Measurements from ENCODE around the gene ABCA4.

DNA sequence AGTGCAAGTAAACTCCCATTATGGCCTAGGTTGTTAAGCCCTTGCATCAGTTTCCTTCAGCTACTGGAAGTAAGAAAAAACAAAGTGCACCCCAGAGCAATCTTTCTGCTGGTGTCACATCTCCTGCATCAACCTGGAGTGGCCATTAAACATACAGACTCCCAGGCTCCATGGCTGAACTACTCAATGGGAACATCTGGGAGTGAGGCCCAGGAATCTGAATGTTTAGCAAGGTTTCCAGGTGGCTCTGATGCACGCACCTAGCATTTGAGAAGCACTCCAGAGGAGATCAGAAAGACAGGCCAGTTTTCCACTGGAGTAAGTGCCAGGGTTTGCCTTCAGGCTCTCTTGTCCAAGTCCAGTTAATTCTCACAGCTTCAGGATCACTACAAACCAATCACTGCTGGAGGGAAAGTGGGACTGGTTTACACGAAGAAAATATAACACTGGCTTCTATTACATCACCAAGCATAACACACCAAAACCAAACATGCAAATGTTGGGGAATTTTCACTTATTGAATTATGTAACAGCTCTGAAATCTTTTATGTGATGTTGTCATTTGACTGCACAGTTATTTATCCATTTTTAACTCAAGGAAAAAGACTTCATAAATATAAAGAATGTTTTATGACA is 22.3 kb upstream of the ABCA4 start:
- TF ChIP-seq, protein P1, sequence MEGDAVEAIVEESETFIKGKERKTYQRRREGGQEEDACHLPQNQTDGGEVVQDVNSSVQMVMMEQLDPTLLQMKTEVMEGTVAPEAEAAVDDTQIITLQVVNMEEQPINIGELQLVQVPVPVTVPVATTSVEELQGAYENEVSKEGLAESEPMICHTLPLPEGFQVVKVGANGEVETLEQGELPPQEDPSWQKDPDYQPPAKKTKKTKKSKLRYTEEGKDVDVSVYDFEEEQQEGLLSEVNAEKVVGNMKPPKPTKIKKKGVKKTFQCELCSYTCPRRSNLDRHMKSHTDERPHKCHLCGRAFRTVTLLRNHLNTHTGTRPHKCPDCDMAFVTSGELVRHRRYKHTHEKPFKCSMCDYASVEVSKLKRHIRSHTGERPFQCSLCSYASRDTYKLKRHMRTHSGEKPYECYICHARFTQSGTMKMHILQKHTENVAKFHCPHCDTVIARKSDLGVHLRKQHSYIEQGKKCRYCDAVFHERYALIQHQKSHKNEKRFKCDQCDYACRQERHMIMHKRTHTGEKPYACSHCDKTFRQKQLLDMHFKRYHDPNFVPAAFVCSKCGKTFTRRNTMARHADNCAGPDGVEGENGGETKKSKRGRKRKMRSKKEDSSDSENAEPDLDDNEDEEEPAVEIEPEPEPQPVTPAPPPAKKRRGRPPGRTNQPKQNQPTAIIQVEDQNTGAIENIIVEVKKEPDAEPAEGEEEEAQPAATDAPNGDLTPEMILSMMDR (IDR thresholded peaks at IDR 0.05) = no peak
- no peak for TF ChIP-seq POLR2A (IDR thresholded peaks at IDR 0.05)
